SK-N-SH treated with all-trans-retinoic acid at 6 μM for 48 hours (cell line): ENCODE results near the gene EN2.

Experiments
- ATAC-seq: fragments of 200-7000 bp; cut with Tn5 transposase; 3 replicates; pipeline ENCODE4 v1.9.1; 2020; ENCODE audit warnings: mild to moderate bottlenecking, moderate library complexity
- ARNTL ChIP-seq: fragments of 450-650 bp; formaldehyde crosslinking; IDR thresholded peaks from 2 replicates; pipeline ENCODE4 v1.5.0; 2020; ENCODE audit warnings: low read depth, mild to moderate bottlenecking, moderate library complexity, borderline replicate concordance
- BACH2 ChIP-seq: fragments of 250-450 bp; sonication (Bioruptor Pico); IDR thresholded peaks from 2 replicates; pipeline ENCODE4 v1.9.0; 2021; ENCODE audit warnings: mild to moderate bottlenecking, borderline replicate concordance
- CREB5 ChIP-seq: fragments of 250-450 bp; sonication (Bioruptor Pico); IDR thresholded peaks from 2 replicates; pipeline ENCODE4 v1.5.1; 2020; ENCODE audit warnings: low read depth, mild to moderate bottlenecking, moderate library complexity
- CSDC2 ChIP-seq: fragments of 250-450 bp; sonication (Bioruptor Pico); IDR thresholded peaks from 2 replicates; pipeline ENCODE4 v1.5.0; 2020; ENCODE audit warnings: mild to moderate bottlenecking, moderate library complexity
- GLIS3 ChIP-seq: fragments of 250-450 bp; sonication (Bioruptor Pico); IDR thresholded peaks from 2 replicates; pipeline ENCODE4 v1.5.0; 2020; ENCODE audit warnings: mild to moderate bottlenecking, moderate library complexity
- ISL1 ChIP-seq: fragments of 250-450 bp; sonication (Bioruptor Pico); IDR thresholded peaks from 2 replicates; pipeline ENCODE4 v2.1.2; 2022; ENCODE audit warnings: mild to moderate bottlenecking, moderate library complexity
- OSR1 ChIP-seq: fragments of 250-450 bp; sonication (Bioruptor Pico); IDR thresholded peaks from 2 replicates; pipeline ENCODE4 v1.8.0; 2022; ENCODE audit warnings: moderate library complexity, mild to moderate bottlenecking, inconsistent platforms
- PATZ1 ChIP-seq: fragments of 250-450 bp; sonication (Bioruptor Pico); IDR thresholded peaks from 2 replicates; pipeline ENCODE4 v1.8.0; 2020; ENCODE audit warnings: mild to moderate bottlenecking, moderate library complexity, borderline replicate concordance
- POU6F1 ChIP-seq: fragments of 250-450 bp; sonication (Bioruptor Pico); IDR thresholded peaks from 2 replicates; pipeline ENCODE4 v1.8.0; 2021; ENCODE audit warnings: low read depth, mild to moderate bottlenecking, moderate library complexity, borderline replicate concordance
- PPARA ChIP-seq: fragments of 250-450 bp; sonication (Bioruptor Pico); IDR thresholded peaks from 2 replicates; pipeline ENCODE4 v1.5.0; 2020; ENCODE audit warnings: mild to moderate bottlenecking, borderline replicate concordance
- RARB ChIP-seq: fragments of 250-450 bp; sonication (Bioruptor Pico); IDR thresholded peaks from 2 replicates; pipeline ENCODE4 v1.8.0; 2021; ENCODE audit warnings: mild to moderate bottlenecking, moderate library complexity
- SNAI2 ChIP-seq: fragments of 250-450 bp; sonication (Bioruptor Pico); IDR thresholded peaks from 2 replicates; pipeline ENCODE4 v1.5.0; 2020; ENCODE audit warnings: mild to moderate bottlenecking, moderate library complexity
- TCF4 ChIP-seq: fragments of 250-450 bp; sonication (Bioruptor Pico); IDR thresholded peaks from 2 replicates; pipeline ENCODE4 v1.8.0; 2021; ENCODE audit warnings: mild to moderate bottlenecking, moderate library complexity, borderline replicate concordance
- TSHZ2 ChIP-seq: fragments of 250-450 bp; sonication (Bioruptor Pico); IDR thresholded peaks from 2 replicates; pipeline ENCODE4 v1.5.0; 2020; ENCODE audit warnings: mild to moderate bottlenecking, moderate library complexity
- ZC3H10 ChIP-seq: fragments of 250-450 bp; sonication (Bioruptor Pico); IDR thresholded peaks from 2 replicates; pipeline ENCODE4 v1.5.1; 2021; ENCODE audit warnings: mild to moderate bottlenecking, moderate library complexity
- ZFP3 ChIP-seq: fragments of 250-450 bp; sonication (Bioruptor Pico); IDR thresholded peaks from 2 replicates; pipeline ENCODE4 v1.5.0; 2020; ENCODE audit warnings: mild to moderate bottlenecking, moderate library complexity
- ZFP30 ChIP-seq: fragments of 450-650 bp; formaldehyde crosslinking; IDR thresholded peaks from 2 replicates; pipeline ENCODE4 v1.5.0; 2022; ENCODE audit warnings: mild to moderate bottlenecking, moderate library complexity
- ZNF565 ChIP-seq: fragments of 450-650 bp; formaldehyde crosslinking; conservative IDR thresholded peaks from 2 replicates; pipeline ENCODE4 v1.5.0; 2020; ENCODE audit warnings: low read depth, mild to moderate bottlenecking, moderate library complexity
- ZNF70 ChIP-seq: fragments of 450-650 bp; formaldehyde crosslinking; IDR thresholded peaks from 2 replicates; pipeline ENCODE4 v1.5.0; 2020; ENCODE audit warnings: mild to moderate bottlenecking, moderate library complexity
- ZNF8 ChIP-seq: fragments of 450-650 bp; formaldehyde crosslinking; IDR thresholded peaks from 2 replicates; pipeline ENCODE4 v1.5.0; 2020; ENCODE audit warnings: mild to moderate bottlenecking, moderate library complexity

EN2 gene

GRCh38 chr7:155422151-155422550, 35.8 kb upstream of the EN2 start:
- no peak for TF ChIP-seq CSDC2 (CRISPR knock-in tag)
- TF ChIP-seq ZNF8 (CRISPR knock-in tag) = no peak
- TF ChIP-seq SNAI2 (CRISPR knock-in tag) = no peak
- TF ChIP-seq GLIS3 = no peak
- TF ChIP-seq PATZ1 (CRISPR knock-in tag) = no peak
- TF ChIP-seq TCF4 (CRISPR knock-in tag) = no peak
- no peak for TF ChIP-seq ZNF565
- no peak for TF ChIP-seq ARNTL (CRISPR knock-in tag)
- TF ChIP-seq ZC3H10 = no peak
- TF ChIP-seq BACH2 (CRISPR knock-in tag) = no peak
- TF ChIP-seq PPARA = no peak
- TF ChIP-seq POU6F1 (CRISPR knock-in tag) = no peak
- TF ChIP-seq RARB (CRISPR knock-in tag) = no peak
- TF ChIP-seq ZNF70 (CRISPR knock-in tag) = no peak
- TF ChIP-seq ZFP3 (CRISPR knock-in tag) = no peak
- TF ChIP-seq ZFP30 (CRISPR knock-in tag) = no peak
- TF ChIP-seq CREB5 = no peak
- no peak for TF ChIP-seq ISL1
- no peak for ATAC-seq

- ATAC-seq = no peak
- TF ChIP-seq ISL1 (no peak), ZFP30 (CRISPR knock-in tag) (no peak), ZFP3 (CRISPR knock-in tag) (no peak), SNAI2 (CRISPR knock-in tag) (no peak)
Observed at GRCh38 chr7:155422599-155423336, 35.2 kb upstream of the EN2 start.

GRCh38 chr7:155423337-155424285, 34.3 kb upstream of the EN2 start:
- no peak for ATAC-seq
- TF ChIP-seq TCF4 (CRISPR knock-in tag) (no peak), POU6F1 (CRISPR knock-in tag) (no peak), OSR1 (CRISPR knock-in tag) (no peak), ZFP3 (CRISPR knock-in tag) (no peak), RARB (CRISPR knock-in tag) (no peak), ZNF565 (no peak), ARNTL (CRISPR knock-in tag) (no peak), ISL1 (no peak), TSHZ2 (CRISPR knock-in tag) (no peak), BACH2 (CRISPR knock-in tag) (no peak), CSDC2 (CRISPR knock-in tag) (no peak), ZNF8 (CRISPR knock-in tag) (no peak)
- TF ChIP-seq, all 23 proteins: peak for 0
